ENCODE measurements around the gene FRMD3.

DNA sequence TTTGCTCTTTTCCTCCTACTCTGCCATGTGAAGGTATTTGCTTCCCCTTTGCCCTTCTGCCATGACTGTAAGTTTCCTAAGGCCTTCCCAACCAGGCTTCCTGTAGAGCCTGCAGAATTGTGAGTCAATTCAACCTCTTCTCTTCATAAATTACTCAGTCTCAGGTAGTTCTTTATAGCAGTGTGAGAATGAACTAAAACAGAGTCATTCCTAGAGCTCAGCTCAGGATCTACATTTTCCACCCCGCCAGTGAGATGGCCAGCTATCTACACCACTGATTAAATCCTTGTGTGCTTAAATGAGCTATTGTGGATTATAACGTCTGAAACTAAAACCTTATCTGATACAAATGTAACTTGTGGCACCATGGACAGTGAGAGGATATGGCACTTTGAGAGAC is 55.0 kb downstream of the FRMD3 start:
- TF ChIP-seq, protein P1, sequence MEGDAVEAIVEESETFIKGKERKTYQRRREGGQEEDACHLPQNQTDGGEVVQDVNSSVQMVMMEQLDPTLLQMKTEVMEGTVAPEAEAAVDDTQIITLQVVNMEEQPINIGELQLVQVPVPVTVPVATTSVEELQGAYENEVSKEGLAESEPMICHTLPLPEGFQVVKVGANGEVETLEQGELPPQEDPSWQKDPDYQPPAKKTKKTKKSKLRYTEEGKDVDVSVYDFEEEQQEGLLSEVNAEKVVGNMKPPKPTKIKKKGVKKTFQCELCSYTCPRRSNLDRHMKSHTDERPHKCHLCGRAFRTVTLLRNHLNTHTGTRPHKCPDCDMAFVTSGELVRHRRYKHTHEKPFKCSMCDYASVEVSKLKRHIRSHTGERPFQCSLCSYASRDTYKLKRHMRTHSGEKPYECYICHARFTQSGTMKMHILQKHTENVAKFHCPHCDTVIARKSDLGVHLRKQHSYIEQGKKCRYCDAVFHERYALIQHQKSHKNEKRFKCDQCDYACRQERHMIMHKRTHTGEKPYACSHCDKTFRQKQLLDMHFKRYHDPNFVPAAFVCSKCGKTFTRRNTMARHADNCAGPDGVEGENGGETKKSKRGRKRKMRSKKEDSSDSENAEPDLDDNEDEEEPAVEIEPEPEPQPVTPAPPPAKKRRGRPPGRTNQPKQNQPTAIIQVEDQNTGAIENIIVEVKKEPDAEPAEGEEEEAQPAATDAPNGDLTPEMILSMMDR (conservative IDR thresholded peaks at IDR 0.05; ENCODE audit: low read length), result no peak
- no peak for TF ChIP-seq EZH2phosphoT487 (IDR thresholded peaks at IDR 0.05; ENCODE audit: borderline replicate concordance)
